Subcutaneous preadipocyte (primary cell): ENCODE results near the gene HSPA4. TPM values are rescaled to one million over a fixed set of nuclear protein-coding genes. Genes with fewer than 3 reads are reported as not detected.

Source experiments
- small RNA-seq: library from RNA; depleted of rRNA; stranded (forward); fragments of <200 nt; gene quantifications from one replicate; pipeline ENCODE3, GENCODE V24; 2012
- total RNA-seq: library from RNA; depleted of rRNA; stranded (reverse); fragments of >200 nt; gene quantifications from 2 replicates; pipeline ENCODE4 v1.2.3, GENCODE V29; 2012

The HSPA4 gene
- total RNA-seq: 117 and 148 TPM in 2 replicates

GRCh38 chr5:133051542-133052316 is at the start of gene HSPA4:
HSPA4 (plus strand) TSS chr5:133052013; CDS start chr5:133052251, 238 bp downstream.

DNA sequence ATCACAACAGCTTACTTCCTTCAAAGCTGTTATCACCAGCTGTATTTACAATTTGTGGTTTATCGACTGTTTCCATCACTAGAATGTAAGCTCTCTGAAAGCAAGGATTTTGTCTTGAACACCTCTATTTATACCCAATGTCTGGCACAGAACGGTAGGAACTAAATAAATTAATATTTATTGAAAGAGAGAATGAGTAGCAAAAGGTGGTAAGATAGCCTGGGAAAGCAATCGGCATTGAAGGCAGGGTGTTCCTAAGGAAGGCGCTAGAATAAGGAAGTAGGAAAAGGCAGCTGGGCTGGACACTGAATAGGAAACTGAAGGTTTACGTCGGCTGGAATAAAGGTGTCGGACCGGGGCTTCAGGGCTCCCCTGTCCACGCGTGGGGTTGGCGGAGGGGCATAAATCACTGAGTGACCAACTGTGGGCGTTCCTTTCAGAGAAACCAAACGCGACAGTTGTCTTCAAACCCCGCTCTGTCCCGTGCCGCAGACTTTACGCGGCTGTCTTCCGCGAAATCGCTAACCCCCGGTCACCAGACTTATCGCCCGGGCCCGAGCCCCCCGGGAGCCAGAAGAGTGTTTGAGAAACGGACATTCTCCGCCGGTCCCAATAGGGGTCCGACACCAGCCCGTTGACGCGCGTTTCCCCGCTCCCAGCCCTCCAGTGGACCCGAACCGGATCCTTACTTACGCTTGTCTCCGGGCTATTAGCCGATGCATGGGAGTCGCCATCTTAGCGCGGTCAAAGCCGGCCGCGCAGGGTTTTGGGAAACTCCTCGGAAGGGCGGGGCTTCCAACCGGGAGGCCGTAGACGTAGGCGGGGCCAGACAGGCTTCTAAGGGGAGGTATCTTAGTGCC is 25.8 kb upstream of the HSPA4 start, which contains the start of gene ZCCHC10:
ZCCHC10 (minus strand) TSS at position 746 of the 860 bp plus-strand sequence; CDS start at position 734, 12 bp downstream.

Small RNA genes lying within 50 kb of the gene (small RNA-seq; reads per million reads assigned to genes)
- gene AC113410.1 (not detected), gene AC113410.3 (not detected)

Other genes starting within 250 kb of the HSPA4 start
- not detected in 2 replicates for gene SOWAHA, start 238.7 kb upstream of the HSPA4 start, total RNA-seq
- gene SHROOM1, start 221.4 kb upstream of the HSPA4 start, total RNA-seq: 3.3 and 7.8 TPM in 2 replicates
- gene GDF9, start 185.5 kb upstream of the HSPA4 start, total RNA-seq: 0.20 and 0.37 TPM in 2 replicates
- 93.2 and 135 TPM in 2 replicates for gene UQCRQ, start 185.4 kb upstream of the HSPA4 start, total RNA-seq
- 0.37 and 0.59 TPM in 2 replicates for gene LEAP2, start 178.3 kb upstream of the HSPA4 start, total RNA-seq
- 41.9 and 56.3 TPM in 2 replicates for gene AFF4, start 88.4 kb upstream of the HSPA4 start, total RNA-seq
- gene ZCCHC10, start 25.5 kb upstream of the HSPA4 start, total RNA-seq: 7.3 and 8.6 TPM in 2 replicates